ENCODE data around the gene BTK.

The BTK gene

GRCh38 chrX:101385795-101386541, at the start of gene BTK:
Gene BTK (minus strand): TSS chrX:101386191. CDS start chrX:101375284, 10,907 bp downstream.
- DNase-seq (ENCODE audit: insufficient read length, low spot score) (no peak), FAIRE-seq (no peak)
- no peak for TF ChIP-seq CTCF (IDR thresholded peaks at IDR 0.05; ENCODE audit: insufficient read depth, missing control alignments)

GRCh38 chrX:101430457-101431078, 44.6 kb upstream of the BTK start:
- no peak for FAIRE-seq
- TF ChIP-seq CTCF (IDR thresholded peaks at IDR 0.05; ENCODE audit: insufficient read depth, missing control alignments), result no peak
- DNase-seq (ENCODE audit: insufficient read length, low spot score), result no peak

GRCh38 chrX:101429934-101430333, 43.9 kb upstream of the BTK start:
- TF ChIP-seq CTCF (IDR thresholded peaks at IDR 0.05; ENCODE audit: insufficient read depth, missing control alignments), result no peak
- no peak for DNase-seq (ENCODE audit: insufficient read length, low spot score)
- FAIRE-seq, result no peak

- DNase-seq (ENCODE audit: insufficient read length, low spot score) (no peak), FAIRE-seq (no peak)
- no peak for TF ChIP-seq CTCF (IDR thresholded peaks at IDR 0.05; ENCODE audit: insufficient read depth, missing control alignments)
Observed at GRCh38 chrX:101427954-101428353, 42.0 kb upstream of the BTK start.

GRCh38 chrX:101419489-101419888, 33.5 kb upstream of the BTK start:
- no peak for FAIRE-seq
- no peak for DNase-seq (ENCODE audit: insufficient read length, low spot score)
- no peak for TF ChIP-seq CTCF (IDR thresholded peaks at IDR 0.05; ENCODE audit: insufficient read depth, missing control alignments)

- DNase-seq (ENCODE audit: insufficient read length, low spot score), result no peak
- TF ChIP-seq CTCF (IDR thresholded peaks at IDR 0.05; ENCODE audit: insufficient read depth, missing control alignments), result no peak
- no peak for FAIRE-seq
Observed at GRCh38 chrX:101417981-101418841, 32.2 kb upstream of the BTK start.

All from D721Med (cell line).